Keratinocyte (primary cell): Measurements from ENCODE around the gene THOC1. TPM values are rescaled to one million over a fixed set of nuclear protein-coding genes. Genes with fewer than 3 reads are reported as not detected.
"Not testable (repeated sequence)": the region's sequence is repeated elsewhere in the genome, so short reads cannot be mapped to it uniquely, and the experiment has no call there.

ENCODE experiments used
- DNase-seq: peaks from one replicate; pipeline ENCODE4 v3.0.0-alpha.2; 2011; ENCODE audit warnings: low read depth, missing footprints, low spot score
- FAIRE-seq: peaks from 2 replicates; lab custom pipeline; 2011; peaks lifted over from hg19 to GRCh38; lab: Jason Lieb, UNC
- H2AFZ ChIP-seq: 2 replicates; pipeline ENCODE4 v1.6.0; 2012; ENCODE audit warnings: low read length, control low read depth, inconsistent platforms; ENCODE audit not compliant: control insufficient read depth
- H3K27ac ChIP-seq: 2 replicates; pipeline ENCODE4 v1.5.1; 2011; ENCODE audit warnings: low read length; ENCODE audit not compliant: control insufficient read depth, insufficient read depth
- H3K27me3 ChIP-seq: 3 replicates; pipeline ENCODE4 v1.6.0; 2011; ENCODE audit warnings: low read length; ENCODE audit not compliant: control insufficient read depth, insufficient read depth; ENCODE audit errors: extremely low read depth
- H3K36me3 ChIP-seq, 2 experiments: 2 replicates in 1 of 2; 3 replicates in 1 of 2; pipeline ENCODE4 v1.5.1; 2011; ENCODE audit warnings: low read length in 2 of 2, mild to moderate bottlenecking in 1 of 2; ENCODE audit not compliant: control insufficient read depth in 2 of 2, insufficient read depth in 2 of 2; ENCODE audit errors: extremely low read depth in 1 of 2
- H3K4me1 ChIP-seq: 3 replicates; pipeline ENCODE4 v1.5.1; 2011; ENCODE audit warnings: low read length; ENCODE audit not compliant: control insufficient read depth, insufficient read depth; ENCODE audit errors: extremely low read depth
- H3K4me2 ChIP-seq: 3 replicates; pipeline ENCODE4 v1.6.0; 2011; ENCODE audit warnings: low read depth, low read length; ENCODE audit not compliant: control insufficient read depth, insufficient read depth; ENCODE audit errors: extremely low read depth
- H3K4me3 ChIP-seq, 3 experiments: fragments of 200-600 bp in 1 of 3; sonication (generic) in 1 of 3; 2 replicates in 2 of 3; 3 replicates in 1 of 3; pipeline ENCODE4 v1.5.1; 2011 to 2016; ENCODE audit warnings: low read length in 3 of 3, mild to moderate bottlenecking in 3 of 3, control low read depth in 2 of 3, inconsistent platforms in 1 of 3, low read depth in 1 of 3, mixed read lengths in 1 of 3, mixed run types in 1 of 3, moderate library complexity in 1 of 3; ENCODE audit not compliant: control insufficient read depth in 2 of 3, insufficient read depth in 2 of 3; ENCODE audit errors: extremely low read depth in 1 of 3
- H3K79me2 ChIP-seq: 2 replicates; pipeline ENCODE4 v1.6.0; 2012; ENCODE audit warnings: low read length; ENCODE audit not compliant: control insufficient read depth, insufficient read depth
- H3K9ac ChIP-seq: 3 replicates; pipeline ENCODE4 v1.6.0; 2011; ENCODE audit warnings: low read length; ENCODE audit not compliant: control insufficient read depth, insufficient read depth; ENCODE audit errors: extremely low read depth
- H3K9me1 ChIP-seq: 3 replicates; pipeline ENCODE4 v1.6.0; 2011; ENCODE audit warnings: low read length; ENCODE audit not compliant: control insufficient read depth, insufficient read depth; ENCODE audit errors: extremely low read depth
- H3K9me3 ChIP-seq: 2 replicates; pipeline ENCODE4 v1.5.1; 2012; ENCODE audit warnings: low read depth, low read length; ENCODE audit not compliant: control insufficient read depth
- H4K20me1 ChIP-seq: 3 replicates; pipeline ENCODE4 v1.6.0; 2011; ENCODE audit warnings: low read length; ENCODE audit not compliant: control insufficient read depth, insufficient read depth; ENCODE audit errors: extremely low read depth
- CTCF ChIP-seq, 3 experiments: IDR thresholded peaks in 1 of 3; conservative IDR thresholded peaks in 1 of 3; optimal IDR thresholded peaks in 1 of 3; 2 replicates in 2 of 3; 3 replicates in 1 of 3; pipeline versions ENCODE3 to v1.5.1; 2011; ENCODE audit warnings: low read length in 3 of 3, mild to moderate bottlenecking in 3 of 3, moderate library complexity in 2 of 3, control low read depth in 1 of 3, inconsistent platforms in 1 of 3; ENCODE audit not compliant: insufficient read depth in 2 of 3; ENCODE audit errors: extremely low read depth in 1 of 3
- EZH2 ChIP-seq: IDR thresholded peaks from one replicate; pipeline ENCODE4 v1.6.1; 2012; ENCODE audit warnings: inconsistent platforms, mild to moderate bottlenecking, low read length, moderate library complexity
- dilution Hi-C: fragments of 300-500 bp; cut with MboI; formaldehyde crosslinking; loops from one replicate; pipeline ENCODE4 v1.7.0; 2020; ENCODE audit warnings: low sequenced_read_pairs; ENCODE audit not compliant: extremely low pct_ligation_motif_present
- polyA plus RNA-seq, 5 experiments: library from polyadenylated mRNA; depleted of rRNA in 3 of 5; stranded (reverse) in 3 of 5; stranded (forward) in 1 of 5; unstranded in 1 of 5; fragments of >200 nt; gene quantifications; 1 replicate in 1 of 5; 2 replicates in 3 of 5; 3 replicates in 1 of 5; pipeline versions ENCODE4 v1.2.1 to v1.2.3, GENCODE V29; 2011 to 2012; ENCODE audit warnings: missing spikeins in 2 of 5, low read depth in 1 of 5, low replicate concordance in 1 of 5

Gene THOC1
- polyA plus RNA-seq, 1 donor (not counting 4 experiments of a cell fraction or from before 2014, with no cell fraction given) = 35.8 TPM

GRCh38 chr18:312415-312814 is 44.6 kb upstream of the THOC1 start:
- Histone ChIP-seq H3K27me3 (no peaks in the 10 kb centered on the region), H3K4me2 (no peak overlapping the region), H3K36me3 (no peaks in the 10 kb centered on the region), H3K27ac (no peak overlapping the region), H4K20me1 (no peaks in the 10 kb centered on the region), H3K9me1 (no peaks in the 10 kb centered on the region), H3K4me1 (no peaks in the 10 kb centered on the region), H3K9ac (no peak overlapping the region), H2AFZ (no peak overlapping the region), H3K4me3 (no peak overlapping the region), H3K79me2 (no peaks in the 10 kb centered on the region), H3K9me3 (no peaks in the 10 kb centered on the region)
- dilution Hi-C loops = no loop called here
- TF ChIP-seq EZH2 = no peak
- TF ChIP-seq CTCF (optimal IDR thresholded peaks at IDR 0.05 in 1 of 3, IDR thresholded peaks at IDR 0.05 in 1 of 3, conservative IDR thresholded peaks at IDR 0.05 in 1 of 3; ENCODE audit: extremely low read depth in 1 of 3, insufficient read depth in 2 of 3, low read length in 3 of 3) = no peak
- DNase-seq (no peak), FAIRE-seq (no peak)

GRCh38 chr18:310042-310441 is 42.2 kb upstream of the THOC1 start:
- H3K4me1 ChIP-seq = no peaks in the 10 kb centered on the region
- H4K20me1 ChIP-seq = no peaks in the 10 kb centered on the region
- no peak overlapping the region for H2AFZ ChIP-seq
- no peak overlapping the region for H3K4me3 ChIP-seq
- no peak overlapping the region for H3K9ac ChIP-seq
- H3K27me3 ChIP-seq = no peaks in the 10 kb centered on the region
- dilution Hi-C loops = no loop called here
- H3K4me2 ChIP-seq = no peak overlapping the region
- FAIRE-seq = no peak
- H3K9me1 ChIP-seq = no peaks in the 10 kb centered on the region
- no peak for DNase-seq
- no peak overlapping the region for H3K27ac ChIP-seq
- no peak for TF ChIP-seq EZH2
- TF ChIP-seq CTCF (optimal IDR thresholded peaks at IDR 0.05 in 1 of 3, IDR thresholded peaks at IDR 0.05 in 1 of 3, conservative IDR thresholded peaks at IDR 0.05 in 1 of 3; ENCODE audit: extremely low read depth in 1 of 3, insufficient read depth in 2 of 3, low read length in 3 of 3) = no peak
- no peaks in the 10 kb centered on the region for H3K9me3 ChIP-seq
- no peaks in the 10 kb centered on the region for H3K79me2 ChIP-seq
- no peaks in the 10 kb centered on the region for H3K36me3 ChIP-seq

- H3K4me3 ChIP-seq, H2AFZ ChIP-seq, H3K27me3 ChIP-seq, H3K9ac ChIP-seq, H3K79me2 ChIP-seq, H3K9me1 ChIP-seq, FAIRE-seq, H4K20me1 ChIP-seq, H3K36me3 ChIP-seq, H3K4me1 ChIP-seq, H3K4me2 ChIP-seq, DNase-seq, H3K27ac ChIP-seq, H3K9me3 ChIP-seq, dilution Hi-C loops: not testable (repeated sequence)
Measured at GRCh38 chr18:308086-308485, 40.2 kb upstream of the THOC1 start.
